Measurements from ENCODE around the gene PRMT1. TPM values are rescaled to one million over a fixed set of nuclear protein-coding genes. Genes with fewer than 3 reads are reported as not detected.

PRMT1 gene
- polyA plus RNA-seq, 6 donors from 2014 or later = 175 to 363 (median 192) TPM

- ATAC-seq (ENCODE audit: low read depth in 2 of 2) = peak; percentile 67
- Mint-ChIP-seq H3K4me1 (peaks cover 53 to 72% (median 69%) of the 10 kb centered on the region in 3 donors), H3K9me3 (no peaks in the 10 kb centered on the region), H3K4me3 (peak within 1 kb of the TSS; percentile 89 to 99 (median 97)), H3K36me3 (no peaks in the 10 kb centered on the region), H3K27ac (peak within 1 kb of the TSS; percentile 97 to 100 (median 99)), H3K27me3 (peaks cover 0 to 5% (median 0%) of the 10 kb centered on the region in 3 donors)
- peak; percentile 100 for DNase-seq
These were observed 35.2 kb upstream of the PRMT1 start, which contains the start of gene SCAF1 for GRCh38 chr19:49641688-49642491. Gene SCAF1 (plus strand): TSS chr19:49642209. CDS start chr19:49645027, 2,818 bp downstream.

DNA sequence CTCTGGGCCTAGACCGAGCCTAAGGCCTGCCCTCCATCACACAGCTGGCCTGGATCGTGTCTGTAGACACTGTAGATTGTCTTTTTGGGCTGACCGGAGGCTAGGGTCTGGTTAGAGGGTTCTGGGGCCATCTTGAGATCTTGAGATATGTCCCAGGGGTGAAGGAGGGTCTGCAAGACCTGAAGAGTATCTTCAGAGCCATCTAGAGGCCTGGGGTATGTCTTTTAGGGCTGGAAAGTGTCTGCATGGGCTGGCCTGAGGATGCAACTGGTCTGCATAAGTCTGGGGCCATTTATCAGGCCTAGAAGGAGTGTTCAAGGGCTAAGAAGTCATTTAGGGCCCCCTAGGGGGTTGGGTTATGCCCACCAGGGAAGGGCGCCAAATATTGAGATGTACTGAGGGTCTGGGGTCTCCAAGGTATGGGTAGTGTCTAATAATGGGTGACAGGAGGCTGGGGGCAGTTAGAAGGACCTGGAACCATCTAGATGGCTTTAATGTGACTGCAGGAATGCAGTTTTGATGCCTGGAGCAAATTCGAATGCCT is 34.5 kb upstream of the PRMT1 start:
- Mint-ChIP-seq H3K27ac (peak overlapping the region; percentile 88 to 100 (median 98)), H3K4me1 (peaks cover 52 to 69% (median 68%) of the 10 kb centered on the region in 3 donors), H3K9me3 (no peaks in the 10 kb centered on the region), H3K4me3 (peak overlapping the region; percentile 89 to 99 (median 97)), H3K36me3 (no peaks in the 10 kb centered on the region), H3K27me3 (peaks cover 0 to 5% (median 0%) of the 10 kb centered on the region in 3 donors)
- DNase-seq (no peak), ATAC-seq (ENCODE audit: low read depth in 2 of 2) (no peak)

DNA sequence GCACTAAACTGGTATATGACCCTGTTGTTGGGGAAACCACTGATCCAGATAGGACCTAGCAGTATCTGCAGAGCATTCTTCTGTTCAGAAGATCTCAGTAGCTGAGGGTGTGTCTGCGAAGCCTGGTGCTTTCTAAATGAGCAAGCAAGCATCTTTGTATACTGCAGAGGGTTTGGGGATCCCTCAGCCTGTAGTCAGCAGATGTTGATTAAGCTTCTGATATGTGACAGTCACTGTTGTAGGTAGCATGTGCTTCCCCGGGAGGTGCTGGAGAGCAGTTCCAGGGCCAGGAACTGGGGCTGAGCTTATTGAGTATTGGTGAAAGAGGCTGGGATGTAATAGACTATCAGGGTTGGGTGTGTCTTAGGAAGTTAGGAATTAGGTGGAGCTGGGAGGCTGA is 33.6 kb upstream of the PRMT1 start:
- Mint-ChIP-seq H3K4me3 (peak overlapping the region in 6 of 8 donors; percentile 19 to 99 (median 97)), H3K36me3 (no peaks in the 10 kb centered on the region), H3K4me1 (peaks cover 45 to 62% (median 59%) of the 10 kb centered on the region in 3 donors), H3K27me3 (peaks cover 0 to 2% (median 0%) of the 10 kb centered on the region in 3 donors), H3K9me3 (no peaks in the 10 kb centered on the region), H3K27ac (peak overlapping the region in 4 of 6 donors; percentile 0 to 100 (median 68))
- DNase-seq (no peak), ATAC-seq (ENCODE audit: low read depth in 2 of 2) (no peak)

DNA sequence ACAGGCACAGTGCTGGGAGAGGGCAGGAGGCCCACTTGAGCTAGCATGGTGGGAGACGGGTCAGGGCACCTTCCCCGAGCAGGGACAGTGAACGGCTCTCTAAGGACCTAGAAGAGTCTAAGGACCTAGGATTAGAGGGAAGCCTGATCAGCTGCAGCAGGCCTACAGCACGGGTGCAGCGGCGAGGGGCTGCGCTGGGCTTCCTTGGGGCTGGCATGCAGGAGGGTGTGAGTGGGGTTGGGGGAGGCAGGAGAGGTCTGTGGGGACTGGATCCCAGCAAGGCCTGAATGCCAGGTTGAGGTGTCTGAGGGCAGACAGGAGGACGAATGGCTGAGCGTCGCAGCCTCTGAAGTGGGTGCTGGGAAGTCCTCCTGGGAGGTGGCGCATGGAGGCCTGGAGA is 31.5 kb upstream of the PRMT1 start:
- DNase-seq (no peak), ATAC-seq (ENCODE audit: low read depth in 2 of 2) (no peak)
- Mint-ChIP-seq H3K9me3 (no peaks in the 10 kb centered on the region), H3K27me3 (no peaks in the 10 kb centered on the region), H3K4me1 (peaks cover 32 to 46% (median 42%) of the 10 kb centered on the region in 3 donors), H3K36me3 (no peaks in the 10 kb centered on the region), H3K4me3 (peak overlapping the region in 2 of 8 donors; percentile 63 to 90), H3K27ac (peak overlapping the region in 2 of 6 donors; percentile 45 to 62)

- H3K27ac Mint-ChIP-seq = peak overlapping the region in 2 of 6 donors; percentile 45 to 65
- H3K36me3 Mint-ChIP-seq = no peaks in the 10 kb centered on the region
- peak overlapping the region in 1 of 8 donors; percentile 90 for H3K4me3 Mint-ChIP-seq
- H3K4me1 Mint-ChIP-seq = peaks cover 28 to 42% (median 38%) of the 10 kb centered on the region in 3 donors
- no peak for ATAC-seq (ENCODE audit: low read depth in 2 of 2)
- H3K9me3 Mint-ChIP-seq = no peaks in the 10 kb centered on the region
- H3K27me3 Mint-ChIP-seq = no peaks in the 10 kb centered on the region
- DNase-seq = no peak
These were observed 31.1 kb upstream of the PRMT1 start for GRCh38 chr19:49645995-49646394.

GRCh38 chr19:49646586-49646985 is 30.5 kb upstream of the PRMT1 start:
- no peak overlapping the region for H3K4me3 Mint-ChIP-seq

GRCh38 chr19:49651029-49651819 is 25.8 kb upstream of the PRMT1 start:
- ATAC-seq (ENCODE audit: low read depth in 2 of 2) = no peak
- DNase-seq = no peak
- H3K27me3 Mint-ChIP-seq = no peaks in the 10 kb centered on the region
- H3K4me3 Mint-ChIP-seq = no peak overlapping the region
- peaks cover 0 to 4% (median 2%) of the 10 kb centered on the region in 3 donors for H3K4me1 Mint-ChIP-seq
- peaks cover 6 to 7% of the 10 kb centered on the region in 2 donors for H3K36me3 Mint-ChIP-seq
- no peak overlapping the region for H3K27ac Mint-ChIP-seq
- no peaks in the 10 kb centered on the region for H3K9me3 Mint-ChIP-seq

More at GRCh38 chr19:49646586-49646985, 30.5 kb upstream of the PRMT1 start:
- Mint-ChIP-seq H3K36me3 (no peaks in the 10 kb centered on the region), H3K27me3 (no peaks in the 10 kb centered on the region), H3K27ac (no peak overlapping the region), H3K4me1 (peaks cover 27 to 37% (median 37%) of the 10 kb centered on the region in 3 donors), H3K9me3 (no peaks in the 10 kb centered on the region)
- ATAC-seq (ENCODE audit: low read depth in 2 of 2) (no peak), DNase-seq (no peak)

DNA sequence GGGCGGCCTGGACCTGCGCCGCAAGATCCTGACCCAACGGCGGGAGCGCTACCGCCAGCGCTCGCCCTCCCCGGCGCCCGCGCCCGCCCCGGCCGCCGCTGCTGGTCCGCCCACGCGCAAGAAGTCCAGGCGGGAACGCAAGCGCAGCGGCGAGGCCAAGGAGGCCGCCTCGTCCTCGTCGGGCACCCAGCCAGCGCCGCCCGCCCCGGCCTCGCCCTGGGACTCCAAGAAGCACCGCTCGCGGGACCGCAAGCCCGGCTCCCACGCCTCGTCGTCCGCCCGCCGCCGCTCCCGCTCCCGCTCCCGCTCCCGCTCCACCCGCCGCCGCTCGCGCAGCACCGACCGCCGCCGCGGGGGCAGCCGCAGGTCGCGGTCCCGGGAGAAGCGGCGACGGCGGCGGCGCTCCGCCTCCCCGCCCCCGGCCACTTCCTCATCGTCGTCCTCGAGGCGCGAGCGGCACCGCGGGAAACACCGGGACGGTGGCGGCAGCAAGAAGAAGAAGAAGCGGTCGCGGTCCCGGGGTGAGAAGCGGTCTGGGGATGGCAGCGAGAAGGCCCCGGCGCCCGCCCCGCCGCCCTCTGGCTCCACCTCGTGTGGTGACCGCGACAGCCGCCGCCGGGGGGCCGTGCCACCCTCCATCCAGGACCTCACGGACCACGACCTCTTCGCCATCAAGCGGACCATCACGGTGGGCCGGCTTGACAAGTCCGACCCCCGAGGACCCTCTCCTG is 25.1 kb upstream of the PRMT1 start:
- H3K9me3 Mint-ChIP-seq = no peaks in the 10 kb centered on the region
- ATAC-seq (ENCODE audit: low read depth in 2 of 2) (no peak), DNase-seq (no peak)
- peaks cover 6 to 7% of the 10 kb centered on the region in 2 donors for H3K36me3 Mint-ChIP-seq
- H3K4me3 Mint-ChIP-seq = no peak overlapping the region
- peaks cover 0 to 3% (median 0%) of the 10 kb centered on the region in 3 donors for H3K4me1 Mint-ChIP-seq
- peak overlapping the region in 1 of 6 donors; percentile 47 for H3K27ac Mint-ChIP-seq
- no peaks in the 10 kb centered on the region for H3K27me3 Mint-ChIP-seq

DNA sequence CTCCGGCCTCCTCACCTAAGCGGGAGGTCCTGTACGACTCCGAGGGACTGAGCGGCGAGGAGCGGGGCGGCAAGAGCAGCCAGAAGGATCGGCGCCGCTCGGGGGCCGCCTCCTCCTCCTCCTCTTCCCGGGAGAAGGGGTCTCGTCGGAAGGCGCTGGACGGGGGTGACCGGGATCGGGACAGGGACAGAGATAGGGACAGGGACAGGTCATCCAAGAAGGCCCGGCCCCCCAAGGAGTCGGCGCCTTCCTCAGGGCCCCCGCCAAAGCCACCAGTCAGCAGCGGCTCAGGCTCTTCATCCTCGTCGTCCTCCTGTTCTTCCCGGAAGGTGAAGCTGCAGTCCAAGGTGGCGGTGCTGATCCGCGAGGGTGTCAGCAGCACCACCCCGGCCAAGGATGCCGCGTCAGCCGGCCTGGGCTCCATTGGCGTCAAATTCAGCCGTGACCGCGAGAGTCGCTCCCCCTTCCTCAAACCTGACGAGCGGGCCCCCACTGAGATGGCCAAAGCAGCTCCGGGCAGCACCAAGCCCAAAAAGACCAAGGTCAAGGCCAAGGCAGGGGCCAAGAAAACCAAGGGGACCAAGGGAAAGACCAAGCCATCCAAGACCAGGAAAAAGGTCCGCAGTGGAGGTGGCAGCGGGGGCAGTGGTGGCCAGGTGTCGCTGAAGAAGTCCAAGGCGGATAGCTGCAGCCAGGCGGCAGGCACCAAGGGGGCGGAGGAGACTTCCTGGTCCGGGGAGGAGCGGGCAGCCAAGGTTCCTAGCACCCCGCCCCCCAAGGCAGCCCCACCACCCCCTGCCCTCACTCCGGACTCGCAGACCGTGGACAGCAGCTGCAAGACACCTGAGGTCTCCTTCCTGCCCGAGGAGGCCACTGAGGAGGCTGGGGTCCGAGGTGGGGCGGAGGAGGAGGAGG is 24.3 kb upstream of the PRMT1 start:
- H3K4me1 Mint-ChIP-seq = peaks cover 0 to 5% (median 3%) of the 10 kb centered on the region in 3 donors
- H3K9me3 Mint-ChIP-seq = no peaks in the 10 kb centered on the region
- H3K4me3 Mint-ChIP-seq = peak overlapping the region in 1 of 8 donors; percentile 33
- ATAC-seq (ENCODE audit: low read depth in 2 of 2) (no peak), DNase-seq (no peak)
- peak overlapping the region in 1 of 6 donors; percentile 47 for H3K27ac Mint-ChIP-seq
- peaks cover 6 to 7% of the 10 kb centered on the region in 2 donors for H3K36me3 Mint-ChIP-seq
- no peaks in the 10 kb centered on the region for H3K27me3 Mint-ChIP-seq

- Mint-ChIP-seq H3K27me3 (no peaks in the 10 kb centered on the region), H3K36me3 (peaks cover 6 to 7% of the 10 kb centered on the region in 2 donors), H3K9me3 (no peaks in the 10 kb centered on the region), H3K4me3 (no peak overlapping the region), H3K27ac (peak overlapping the region in 1 of 6 donors; percentile 76), H3K4me1 (peaks cover 0 to 5% (median 3%) of the 10 kb centered on the region in 3 donors)
- DNase-seq (no peak), ATAC-seq (ENCODE audit: low read depth in 2 of 2) (no peak)
These were observed 23.6 kb upstream of the PRMT1 start for GRCh38 chr19:49653466-49653806.

DNA sequence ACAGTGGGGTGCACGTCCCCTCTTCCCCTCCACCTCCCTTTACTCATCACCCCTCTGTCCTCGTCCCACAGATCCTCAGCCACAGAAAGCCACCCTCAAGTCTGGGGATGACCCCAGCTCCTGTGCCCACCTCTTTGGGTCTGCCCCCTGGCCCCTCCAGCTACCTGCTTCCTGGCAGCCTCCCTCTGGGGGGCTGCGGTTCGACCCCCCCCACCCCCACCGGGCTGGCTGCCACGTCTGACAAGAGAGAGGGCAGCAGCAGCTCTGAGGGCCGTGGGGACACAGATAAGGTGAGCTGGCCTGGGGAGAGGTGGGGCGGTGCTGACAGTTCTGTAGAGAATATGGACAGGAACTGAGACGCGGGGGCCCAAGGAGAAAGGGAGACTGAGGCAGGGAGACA is 22.5 kb upstream of the PRMT1 start:
- ATAC-seq (ENCODE audit: low read depth in 2 of 2) (no peak), DNase-seq (no peak)
- H3K27ac Mint-ChIP-seq = peak overlapping the region in 1 of 6 donors; percentile 66
- peaks cover 0 to 5% (median 3%) of the 10 kb centered on the region in 3 donors for H3K4me1 Mint-ChIP-seq
- peaks cover 6 to 7% of the 10 kb centered on the region in 2 donors for H3K36me3 Mint-ChIP-seq
- H3K4me3 Mint-ChIP-seq = peak overlapping the region in 1 of 8 donors; percentile 52
- H3K9me3 Mint-ChIP-seq = no peaks in the 10 kb centered on the region
- no peaks in the 10 kb centered on the region for H3K27me3 Mint-ChIP-seq

All from naive B cell (primary cell).